ENCODE data around the gene LPP.

Gene LPP

DNA sequence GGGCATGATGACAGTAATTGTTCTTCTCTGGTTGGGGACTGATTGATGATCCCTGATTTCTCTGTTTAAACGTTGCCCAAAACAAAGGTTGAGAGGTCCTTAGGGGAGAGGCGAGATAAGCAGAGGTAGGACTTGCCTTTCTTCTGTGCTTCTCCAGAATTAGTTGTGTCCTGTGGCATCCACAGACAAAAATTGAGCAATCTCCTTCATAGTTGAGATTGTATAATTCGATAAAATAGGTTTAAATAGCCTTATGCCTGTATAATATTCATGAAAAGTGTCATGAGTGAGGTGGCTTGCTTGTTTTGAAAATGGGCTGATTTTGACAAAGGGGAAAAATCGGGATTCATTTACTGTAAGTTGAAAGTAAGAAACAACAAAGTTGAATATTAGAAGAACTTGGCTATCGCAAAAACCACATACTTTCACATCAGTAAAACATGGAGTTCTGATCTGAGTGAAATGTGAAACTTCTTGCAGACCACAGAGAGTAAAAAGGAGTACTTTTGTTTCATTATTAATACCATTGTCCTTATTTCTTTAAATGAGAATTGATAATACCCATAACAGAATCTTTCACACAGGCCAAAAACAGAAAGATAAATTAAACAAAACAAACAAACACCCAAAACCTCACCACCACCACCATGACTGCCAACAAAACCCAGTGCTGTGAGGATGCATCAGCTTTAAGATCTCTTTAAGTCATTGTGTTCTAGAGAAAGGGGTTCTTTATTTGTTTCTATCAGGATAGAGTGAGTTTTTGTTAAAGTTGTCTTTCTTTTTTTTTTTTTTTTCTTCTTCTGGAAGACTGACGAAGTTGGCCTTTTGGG is 155.7 kb downstream of the LPP start:
- DNase-seq = peak in 1 of 2 donors; percentile 19

DNA sequence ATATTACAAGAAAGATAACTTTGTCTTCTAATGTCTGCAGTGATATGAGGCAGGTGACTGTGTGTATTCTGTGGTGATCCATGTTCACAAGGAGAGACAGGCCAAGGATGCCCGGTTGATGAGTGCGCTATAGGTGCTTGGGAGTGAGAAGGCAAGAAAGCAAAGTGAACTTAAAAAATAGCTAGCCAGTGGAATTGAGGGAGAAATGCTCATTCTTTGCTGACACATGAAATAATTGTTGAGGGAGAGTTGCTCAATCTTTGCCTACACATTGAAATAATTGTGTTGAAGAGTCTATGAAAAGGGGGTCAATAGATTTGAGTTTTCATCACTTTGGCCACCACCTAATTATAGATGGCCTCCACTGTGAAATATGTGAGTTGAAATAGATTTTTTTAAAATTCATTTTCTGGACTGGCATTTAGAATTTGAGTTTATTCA is 156.3 kb downstream of the LPP start:
- no peak for DNase-seq

DNA sequence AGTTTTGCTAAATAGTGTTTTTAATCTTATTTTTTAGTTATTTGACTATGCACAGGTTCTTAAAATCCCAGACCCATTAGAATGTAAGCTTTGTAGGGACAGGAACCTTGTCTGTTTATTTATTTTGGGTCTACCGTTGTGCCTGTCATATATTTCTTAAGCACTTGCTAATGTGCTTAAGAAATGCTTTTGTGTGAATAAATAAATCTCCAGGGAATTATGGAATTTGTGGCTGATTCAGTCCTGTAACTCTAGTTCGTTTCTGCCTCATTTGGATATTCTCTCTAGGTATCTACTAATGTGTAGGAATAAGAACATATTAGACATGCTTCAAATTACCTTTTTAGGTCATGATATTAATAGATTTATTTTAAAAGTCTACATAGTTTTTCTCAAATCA is 161.6 kb downstream of the LPP start:
- DNase-seq = no peak

DNA sequence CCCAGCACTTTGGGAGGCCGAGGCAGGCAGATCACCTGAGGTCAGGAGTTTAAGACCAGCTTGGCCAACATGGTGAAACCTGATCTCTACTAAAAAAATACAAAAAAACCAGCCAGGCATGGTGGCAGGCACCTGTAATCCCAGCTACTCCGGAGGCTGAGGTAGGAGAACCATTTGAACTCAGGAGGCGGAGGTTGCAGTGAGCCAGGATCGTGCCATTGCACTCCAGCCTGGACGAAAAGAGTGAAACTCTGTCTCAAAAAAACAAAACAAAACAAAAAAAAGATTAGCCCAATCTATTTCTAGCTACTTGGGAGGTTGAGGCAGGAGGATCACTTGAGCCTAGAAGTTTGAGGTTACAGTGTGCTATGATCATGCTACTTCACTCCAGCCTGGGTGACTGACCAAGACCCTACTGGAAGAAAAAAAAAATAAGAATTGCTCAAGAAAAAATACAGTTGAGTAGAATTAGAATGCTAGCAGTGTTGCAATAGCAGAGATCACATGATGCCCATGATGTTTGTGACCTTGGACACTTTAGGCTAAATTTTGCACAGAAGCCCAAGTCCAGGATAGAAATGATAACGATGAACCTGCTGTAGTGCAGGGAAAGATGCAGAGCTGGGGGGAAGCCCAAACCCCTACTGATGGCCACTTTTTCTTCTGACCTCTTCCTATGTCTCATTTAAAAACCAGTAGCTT is 162.2 kb downstream of the LPP start:
- no peak for DNase-seq

DNA sequence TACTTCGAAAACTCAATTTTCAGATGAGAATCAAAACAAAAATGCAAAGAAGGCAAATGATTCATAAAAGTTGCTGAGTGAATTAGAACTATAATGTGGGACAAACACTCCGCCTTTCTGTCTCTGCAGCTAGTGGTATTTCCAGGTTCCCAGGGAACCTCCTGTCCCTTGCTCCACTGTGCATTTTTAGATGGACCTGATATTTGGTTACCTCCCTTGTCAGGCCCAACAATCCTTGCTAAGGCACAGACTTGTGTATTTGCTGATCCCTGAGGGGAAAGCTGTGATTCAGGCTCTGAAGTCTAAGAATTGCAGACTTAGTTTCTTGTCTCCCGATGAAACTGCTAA is 162.7 kb downstream of the LPP start:
- DNase-seq = no peak

DNA sequence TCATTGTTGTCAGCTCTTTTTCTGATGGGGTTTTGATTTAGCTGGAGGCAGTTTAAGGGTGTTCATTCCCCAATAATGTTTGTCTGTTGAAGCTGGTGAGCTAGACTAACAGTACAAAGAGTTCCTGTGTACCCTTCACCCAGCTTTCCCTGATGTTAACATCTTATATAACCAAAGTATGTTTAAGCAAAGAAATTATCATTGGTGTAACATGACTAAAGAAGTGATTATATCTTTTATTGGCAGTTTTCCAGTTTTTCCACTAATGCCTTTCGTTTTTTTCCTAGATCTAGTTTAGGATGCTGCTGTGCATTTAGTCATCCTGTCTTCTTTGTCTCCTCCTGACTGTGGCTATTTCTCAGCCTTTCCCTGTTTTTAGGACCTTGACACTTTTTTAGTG is 165.6 kb downstream of the LPP start:
- DNase-seq = no peak

DNA sequence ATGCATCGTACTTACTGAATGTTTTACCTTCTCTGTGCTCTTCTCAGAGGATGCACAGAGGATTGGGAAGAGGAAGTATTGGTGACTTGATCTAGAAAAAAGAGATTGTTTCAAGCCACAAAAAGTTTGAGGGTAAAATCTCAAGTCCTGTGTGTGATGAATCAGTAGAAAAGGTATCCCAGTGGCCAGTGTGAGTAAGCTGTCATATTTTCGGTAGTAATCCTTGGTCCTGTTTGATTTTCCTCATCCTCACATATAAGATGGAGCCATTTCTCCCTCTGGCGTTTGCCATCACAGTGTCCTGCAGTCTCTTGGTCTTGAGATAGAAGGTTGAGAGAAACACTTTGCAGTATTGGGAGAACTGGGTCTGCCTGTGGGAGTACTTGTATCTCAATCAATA is 166.8 kb downstream of the LPP start:
- no peak for DNase-seq

DNA sequence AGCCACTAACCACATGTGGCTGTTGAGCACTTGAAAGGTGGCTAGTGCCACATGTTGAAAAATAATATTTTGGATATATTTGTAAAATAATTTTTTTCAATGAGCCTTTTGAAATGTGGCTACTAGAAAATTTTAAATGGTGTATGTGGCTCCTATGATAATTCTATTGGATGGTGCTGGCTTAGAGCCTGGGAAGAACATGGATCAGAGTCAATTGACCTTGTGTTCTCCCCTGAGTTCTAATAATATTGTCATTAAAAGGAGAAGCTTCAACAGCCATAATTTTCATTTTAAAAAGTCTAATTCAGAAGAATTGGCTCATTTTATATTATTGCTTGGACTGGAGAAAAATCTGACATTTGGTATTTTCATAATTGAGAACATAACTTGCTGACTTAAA is 167.3 kb downstream of the LPP start:
- DNase-seq = no peak

DNA sequence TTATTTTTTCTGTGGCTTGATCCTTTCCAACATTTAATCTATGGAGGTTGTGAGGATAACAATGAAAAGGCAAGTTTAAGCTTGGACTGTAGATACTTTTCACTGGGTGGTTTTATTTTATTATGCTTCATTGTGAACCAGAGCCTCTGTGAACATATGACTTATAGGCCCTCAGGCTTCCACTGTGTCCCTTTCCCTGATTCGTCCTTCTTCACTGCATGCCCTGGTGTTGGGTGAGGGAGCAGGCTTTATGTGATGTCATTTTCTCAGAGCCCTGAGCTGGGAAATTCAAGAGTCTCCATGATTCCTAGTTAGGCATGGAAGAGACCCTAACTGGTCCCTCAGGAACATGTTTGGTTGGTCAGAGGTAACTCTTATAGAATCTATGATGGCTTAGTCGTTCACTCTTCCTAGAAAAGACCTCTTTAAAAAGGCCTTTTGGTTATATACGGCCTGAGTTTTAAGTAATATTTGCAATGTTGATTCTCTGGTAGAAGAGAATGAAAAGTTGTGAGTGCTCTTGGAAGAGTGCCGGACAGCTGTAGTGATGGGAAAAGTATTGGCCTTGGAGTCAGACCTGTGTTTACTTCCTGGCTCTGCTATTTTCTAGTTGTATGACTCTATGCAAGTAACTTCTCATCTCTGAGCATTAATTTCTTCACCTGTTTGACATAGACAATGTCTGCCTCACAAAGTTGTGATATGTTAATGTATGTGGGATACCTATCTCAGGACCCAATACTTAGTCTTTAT is 168.4 kb downstream of the LPP start:
- DNase-seq = no peak

DNA sequence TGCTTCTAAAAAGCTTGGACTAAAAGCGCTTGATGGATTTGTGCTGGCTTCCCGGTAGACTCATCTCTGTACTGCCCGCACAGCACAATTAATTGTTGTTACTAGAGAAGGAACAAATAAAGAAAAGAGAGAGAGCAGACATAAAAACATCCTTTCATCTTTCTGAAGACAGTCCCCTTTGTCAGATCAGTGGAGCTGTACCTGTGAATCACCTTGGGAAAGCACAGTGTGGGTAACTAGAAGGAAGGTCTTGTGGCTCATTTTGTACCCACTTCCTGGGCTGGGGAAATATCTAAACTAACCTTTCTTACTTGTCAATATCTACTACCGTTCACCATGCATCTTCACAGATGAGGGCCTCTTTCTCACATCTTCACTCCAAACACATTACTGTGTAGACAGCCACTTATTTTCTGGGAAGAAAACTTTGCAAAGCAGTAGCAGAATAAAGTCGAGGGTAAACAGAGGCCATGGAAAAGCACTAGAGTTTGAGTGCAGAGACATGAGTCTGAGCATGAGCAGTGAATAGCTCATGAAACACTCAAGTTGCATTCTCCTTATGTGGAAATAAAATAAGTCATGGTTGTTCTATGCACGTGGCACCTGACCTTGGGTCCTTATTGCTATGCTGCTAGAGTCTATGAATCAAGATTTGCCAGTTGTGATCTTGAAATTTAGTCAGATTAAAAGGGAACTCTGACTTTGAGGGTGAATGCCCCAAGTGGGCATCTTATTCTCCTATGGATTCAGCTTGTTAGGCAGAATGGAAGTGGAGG is 169.3 kb downstream of the LPP start:
- peak; percentile 17 to 70 for DNase-seq

DNA sequence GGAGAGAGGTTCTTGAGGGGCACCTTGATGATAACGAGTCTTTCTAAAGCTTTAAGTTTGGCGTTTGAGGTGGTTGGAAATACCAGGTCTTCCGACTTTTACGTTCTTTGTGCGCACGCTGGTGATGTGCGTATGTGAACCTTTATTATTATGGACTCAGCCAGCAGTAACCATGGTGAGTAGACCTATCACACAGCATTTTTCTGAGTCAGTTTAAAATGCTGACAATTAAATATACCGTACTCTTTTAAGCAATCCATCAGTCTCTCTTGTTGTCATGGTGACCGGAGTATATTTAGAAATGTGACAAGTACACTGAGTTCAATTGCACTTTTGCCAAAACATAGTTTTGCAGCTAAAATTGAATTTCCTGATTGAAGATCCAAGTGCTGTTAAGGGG is 172.2 kb downstream of the LPP start:
- no peak for DNase-seq

DNA sequence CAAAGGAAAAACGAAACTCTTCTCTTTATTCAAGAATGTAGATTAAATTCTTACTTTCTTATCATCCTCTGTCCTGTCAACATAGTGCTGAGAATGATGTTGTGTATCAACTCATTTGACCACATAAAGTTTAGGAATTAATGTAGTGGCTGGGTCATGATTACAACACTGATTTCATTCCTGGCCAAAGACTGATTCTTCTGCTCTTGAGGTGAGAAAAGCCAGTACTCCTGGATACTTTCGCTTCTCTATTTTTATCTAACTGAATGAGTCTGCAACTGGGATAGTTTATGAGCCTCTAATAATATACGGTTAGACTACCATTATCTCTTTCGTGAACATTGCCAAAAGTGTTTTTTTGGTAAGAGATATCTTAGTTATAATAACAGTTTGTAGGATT is 173.0 kb downstream of the LPP start:
- DNase-seq = no peak

DNA sequence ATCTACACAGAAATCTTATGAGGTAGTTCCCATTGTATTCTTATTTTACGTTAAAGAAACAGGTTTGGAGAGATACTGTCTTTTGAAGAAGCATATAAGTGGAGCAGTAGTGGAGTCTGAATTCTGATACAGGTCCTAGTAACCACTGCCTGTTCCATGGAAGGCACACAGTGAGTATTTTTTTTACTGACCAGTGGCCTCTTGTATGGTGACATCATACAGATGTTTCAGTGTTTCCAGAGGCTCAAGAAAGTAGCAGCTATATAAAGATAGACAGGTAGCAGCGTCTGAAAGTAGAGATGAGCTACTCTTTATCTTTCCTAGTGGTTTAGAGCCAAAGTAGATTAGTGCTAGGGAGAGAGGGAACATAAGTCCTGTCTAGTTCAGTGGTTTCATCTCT is 173.5 kb downstream of the LPP start:
- no peak for DNase-seq

DNA sequence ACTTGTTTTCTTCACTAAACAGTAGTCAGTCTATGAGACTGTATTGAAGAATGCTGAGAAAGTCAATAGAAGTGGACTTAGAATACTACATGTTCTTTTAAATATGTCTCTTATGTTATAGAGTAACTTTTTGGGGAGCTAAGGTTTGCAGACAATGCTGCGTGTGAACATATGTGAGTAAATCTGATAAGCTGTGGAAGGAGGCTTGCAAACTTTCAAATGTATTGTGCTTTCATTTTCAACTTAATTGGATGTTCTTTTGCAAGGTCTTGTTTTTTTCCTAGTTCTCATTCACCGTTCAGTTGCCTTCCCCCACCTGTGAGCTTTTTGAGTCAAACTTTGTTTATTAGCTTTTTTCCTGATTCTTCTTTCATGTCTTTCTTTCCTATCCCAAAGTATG is 176.2 kb downstream of the LPP start:
- no peak for DNase-seq

DNA sequence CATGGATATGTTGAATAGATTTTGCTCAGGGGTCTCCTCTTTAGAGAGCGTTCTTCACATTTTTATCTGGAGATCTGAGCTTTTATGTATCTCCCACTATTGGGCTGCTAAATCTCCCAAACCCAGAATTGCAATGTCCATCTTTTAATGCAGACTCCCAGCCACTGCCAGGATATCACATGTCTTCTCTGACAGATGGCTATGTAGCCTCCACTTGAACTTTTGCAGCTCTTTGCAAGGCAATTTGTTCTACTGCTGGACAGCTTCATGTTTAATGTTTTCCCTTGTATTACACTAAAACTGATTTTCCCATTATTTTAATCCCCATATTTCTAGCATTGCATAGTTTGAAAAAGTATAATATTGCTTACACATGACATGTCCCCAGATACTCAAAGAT is 177.2 kb downstream of the LPP start:
- DNase-seq = no peak

DNA sequence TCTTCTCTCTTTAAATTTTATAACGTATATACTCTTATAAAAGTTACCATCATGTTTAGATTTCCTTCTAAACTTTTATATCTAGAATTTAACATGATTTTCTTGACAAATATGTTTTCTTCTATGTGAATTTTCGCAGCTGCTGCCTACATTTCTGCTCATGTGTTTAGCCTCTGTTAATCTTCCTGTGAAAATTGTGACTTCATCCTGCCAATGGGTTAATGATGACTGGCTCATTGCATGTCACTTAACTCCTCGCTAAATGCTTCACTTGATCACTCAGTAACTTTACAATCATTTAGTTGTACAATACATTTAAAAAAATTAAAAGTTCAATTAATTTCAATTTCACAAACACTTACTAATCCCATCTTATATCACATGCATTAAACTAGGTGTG is 178.1 kb downstream of the LPP start:
- no peak for DNase-seq

DNA sequence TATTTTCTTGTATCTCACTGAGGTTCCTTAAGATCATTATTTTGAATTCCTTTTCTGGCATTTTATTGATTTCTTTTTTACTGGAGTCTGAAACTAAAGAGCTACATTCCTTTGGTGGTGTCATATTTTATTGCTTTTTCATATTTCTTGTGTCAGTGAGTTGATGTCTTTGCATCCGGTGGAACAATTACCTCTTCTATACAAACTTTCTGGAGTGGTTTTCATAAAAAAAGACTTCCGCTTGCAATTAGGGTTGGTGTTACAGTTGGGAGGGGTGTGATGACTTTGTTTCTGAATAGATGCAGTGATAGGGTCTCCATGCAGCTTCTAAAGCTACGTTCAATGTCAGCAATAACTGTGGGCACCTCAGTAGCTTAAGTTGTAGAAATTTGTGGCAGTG is 181.7 kb downstream of the LPP start:
- no peak for DNase-seq

DNA sequence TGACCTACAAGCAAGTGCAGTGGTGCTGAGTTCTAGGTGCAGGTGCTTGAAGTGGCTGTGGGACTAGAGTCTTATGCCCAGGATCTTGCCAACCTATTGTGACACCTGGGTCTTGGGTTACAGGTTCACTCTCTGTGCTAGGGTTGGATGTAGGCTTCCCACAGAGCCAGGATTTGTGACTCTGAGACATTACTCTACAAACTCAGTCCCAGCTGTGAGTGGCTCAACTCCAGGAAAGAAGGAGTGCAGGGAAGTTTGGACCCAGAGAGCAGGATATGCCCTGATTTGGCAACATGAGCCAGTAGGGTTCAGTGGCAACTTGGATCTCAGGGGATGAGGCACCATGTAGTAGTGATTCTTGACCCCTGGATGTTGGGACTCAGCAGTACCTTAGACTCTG is 182.2 kb downstream of the LPP start:
- no peak for DNase-seq

DNA sequence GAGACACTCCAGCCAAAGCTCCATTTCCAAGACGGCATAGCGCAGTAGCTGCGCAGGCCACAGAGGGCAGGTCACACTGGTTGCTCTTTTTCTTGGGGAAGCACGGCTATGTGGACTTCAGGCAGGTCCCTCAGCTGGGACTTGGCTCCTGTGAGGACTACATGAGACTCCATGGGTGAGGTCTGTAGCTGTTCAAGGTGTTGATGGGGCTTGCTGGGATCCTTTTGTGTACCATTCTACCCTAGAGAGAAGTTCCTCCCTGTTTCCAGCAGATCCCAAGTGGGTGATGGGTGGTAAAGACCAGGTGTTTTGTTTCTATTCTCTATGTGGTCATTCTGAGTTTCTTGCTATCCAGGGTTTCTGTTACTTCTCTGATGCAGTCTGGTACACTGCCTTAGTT is 183.3 kb downstream of the LPP start:
- no peak for DNase-seq

DNA sequence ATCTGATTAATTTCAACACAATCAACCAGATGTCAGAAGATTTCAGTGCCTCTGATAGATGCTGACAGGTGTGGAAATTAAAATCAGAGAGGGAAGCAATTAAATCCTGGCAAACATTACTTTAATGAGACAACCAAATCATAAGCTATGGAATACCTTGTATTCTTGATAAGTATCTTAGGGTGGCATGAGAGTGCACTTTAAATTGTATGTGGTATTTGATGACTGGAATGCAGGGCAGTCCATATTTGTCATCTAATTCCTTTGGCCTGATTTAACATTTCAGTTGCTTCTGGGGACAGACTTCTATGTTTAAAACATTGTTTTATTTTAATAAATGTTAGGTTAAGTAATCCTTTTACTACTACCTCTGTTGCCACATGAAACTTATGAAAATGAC is 184.1 kb downstream of the LPP start:
- DNase-seq = no peak

DNA sequence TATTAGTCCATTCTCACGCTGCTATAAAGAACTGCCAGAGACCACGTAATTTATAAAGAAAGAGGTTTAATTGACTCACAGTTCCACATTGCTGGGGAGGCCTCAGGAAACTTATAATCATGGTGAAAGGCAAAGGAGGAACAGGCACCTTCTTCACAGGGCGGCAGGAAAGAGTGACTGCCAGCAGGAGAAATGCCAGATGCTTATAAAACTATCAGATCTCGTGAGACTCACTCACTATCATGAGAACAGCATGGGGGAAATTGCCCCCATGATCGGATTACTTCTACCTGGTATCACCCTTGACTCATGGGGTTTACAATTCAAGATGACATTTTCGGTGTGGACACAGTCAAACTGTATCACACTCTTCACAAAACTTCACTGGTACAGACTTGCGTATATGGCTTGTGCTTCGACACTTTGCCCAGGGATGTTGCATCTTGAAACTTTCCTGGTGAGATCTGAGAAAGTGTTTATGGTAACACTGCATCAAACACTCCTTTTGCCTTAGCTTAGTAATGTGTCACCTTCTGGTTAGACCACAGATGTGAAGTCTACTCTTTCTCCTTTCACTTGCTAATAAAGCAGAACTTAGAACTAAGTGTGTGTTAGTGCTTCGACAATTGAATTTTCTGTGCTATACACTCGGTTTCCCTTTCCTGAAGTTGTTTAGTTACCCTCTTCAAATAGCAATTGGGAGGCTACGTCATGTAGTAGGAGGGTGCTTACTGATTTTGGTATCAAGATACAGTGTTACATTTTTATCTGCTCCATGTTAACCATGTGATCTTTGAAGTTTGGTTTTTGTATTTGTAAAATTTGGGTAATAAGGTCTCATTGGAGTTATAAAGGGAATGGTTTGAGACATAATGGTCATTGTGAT is 185.7 kb downstream of the LPP start:
- DNase-seq = peak in 1 of 2 donors; percentile 60

DNA sequence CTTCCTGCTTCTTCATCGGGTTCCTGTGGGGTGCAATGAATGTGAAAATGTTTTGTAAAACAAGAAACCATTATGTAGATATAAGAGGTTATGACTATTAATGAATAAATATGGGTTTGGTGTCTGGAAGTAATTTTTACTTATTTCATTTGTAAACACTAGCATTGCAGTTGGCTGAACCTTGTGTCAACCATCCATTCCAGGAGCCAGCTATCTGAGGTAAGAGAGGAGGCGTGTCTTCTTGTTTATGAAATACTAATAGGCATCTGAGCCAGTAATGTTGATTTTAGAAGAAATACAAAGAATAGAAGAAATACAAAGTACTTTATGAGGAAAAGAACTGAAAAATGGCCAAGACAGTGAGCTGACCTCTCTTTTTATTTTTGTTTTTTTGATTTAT is 187.5 kb downstream of the LPP start:
- DNase-seq = no peak
